Cardiac septum (tissue), 1 donor: ENCODE results near the gene SRRM1. TPM values are rescaled to one million over a fixed set of nuclear protein-coding genes. Genes with fewer than 3 reads are reported as not detected.
"Not testable (repeated sequence)": the region's sequence is repeated elsewhere in the genome, so short reads cannot be mapped to it uniquely, and the experiment has no call there.

ENCODE experiments used
- DNase-seq: peaks from one replicate; pipeline ENCODE4 v3.0.0-alpha.2; 2020; ENCODE audit warnings: low spot score
- intact Hi-C: fragments of 100-400 bp; cut with DNase I; formaldehyde crosslinking; loops from one replicate; pipeline ENCODE4 v1.14.0; 2022
- total RNA-seq: library from RNA; stranded (reverse); fragmentation: NEBNext Ultra II Directional; extraction: Animal tissue kit (Norgen Biotek cat#: 25700); gene quantifications from one replicate; pipeline ENCODE4 v1.2.1, GENCODE V29; 2021
- donor health status: DM: no; HTN: no; CAD: no.

Gene SRRM1
- total RNA-seq, 1 donor from 2014 or later, result 78.2 TPM

GRCh38 chr1:24641646-24642151 lies 1.4 kb upstream of the SRRM1 start:
- intact Hi-C loops, result loop anchor here (2.0 to 5.0 kb wide), 4 partner anchors 53 to 224 kb away; partner anchors contain the start of genes CLIC4 and NIPAL3
- no peak for DNase-seq

- DNase-seq, result peak; percentile 79
- intact Hi-C loops, result loop anchor here (2.0 to 5.0 kb wide), 4 partner anchors 51 to 226 kb away; partner anchors contain the start of genes CLIC4 and NIPAL3
Measured at GRCh38 chr1:24643363-24644099, 429 bp downstream of the SRRM1 start.

- DNase-seq, result no peak
- intact Hi-C loops, result loop anchor here (5.0 kb wide), 1 partner anchor 227 kb away; the partner anchor contains the start of gene NIPAL3
Measured at GRCh38 chr1:24644100-24644384, 940 bp downstream of the SRRM1 start.

- intact Hi-C loops, result no loop called here
- no peak for DNase-seq
Measured at GRCh38 chr1:24648919-24649318, 5.8 kb downstream of the SRRM1 start.

GRCh38 chr1:24652382-24652781 lies 9.3 kb downstream of the SRRM1 start:
- intact Hi-C loops, result no loop called here
- no peak for DNase-seq

GRCh38 chr1:24654010-24654409 lies 10.9 kb downstream of the SRRM1 start:
- DNase-seq, result no peak
- intact Hi-C loops, result no loop called here

GRCh38 chr1:24656046-24656445 lies 12.9 kb downstream of the SRRM1 start:
- intact Hi-C loops, result no loop called here
- no peak for DNase-seq

- DNase-seq, result no peak
- intact Hi-C loops, result no loop called here
Measured at GRCh38 chr1:24657781-24658180, 14.7 kb downstream of the SRRM1 start.

GRCh38 chr1:24659166-24659904 lies 16.2 kb downstream of the SRRM1 start:
- intact Hi-C loops, result no loop called here
- DNase-seq, result no peak

GRCh38 chr1:24659993-24660665 lies 17.0 kb downstream of the SRRM1 start:
- no peak for DNase-seq
- intact Hi-C loops, result no loop called here

- no peak for DNase-seq
- intact Hi-C loops, result no loop called here
Measured at GRCh38 chr1:24664507-24665033, 21.5 kb downstream of the SRRM1 start.

- no peak for DNase-seq
- intact Hi-C loops, result no loop called here
Measured at GRCh38 chr1:24666794-24667193, 23.7 kb downstream of the SRRM1 start.

- DNase-seq, intact Hi-C loops: not testable (repeated sequence)
Measured at GRCh38 chr1:24671372-24671771, 28.3 kb downstream of the SRRM1 start.

- DNase-seq, intact Hi-C loops: not testable (repeated sequence)
Measured at GRCh38 chr1:24672686-24673085, 29.6 kb downstream of the SRRM1 start.

GRCh38 chr1:24673341-24673740 lies 30.2 kb downstream of the SRRM1 start:
- no peak for DNase-seq
- intact Hi-C loops, result no loop called here

GRCh38 chr1:24678421-24678820 lies 35.3 kb downstream of the SRRM1 start:
- intact Hi-C loops, DNase-seq: not testable (repeated sequence)

- intact Hi-C loops, result no loop called here
- DNase-seq, result no peak
Measured at GRCh38 chr1:24679725-24680124, 36.6 kb downstream of the SRRM1 start.

- intact Hi-C loops, result no loop called here
- no peak for DNase-seq
Measured at GRCh38 chr1:24683713-24684162, 40.6 kb downstream of the SRRM1 start.

- DNase-seq, result no peak
- intact Hi-C loops, result loop anchor here (2.0 kb wide), 1 partner anchor 143 kb away; no protein-coding TSS in a partner anchor
Measured at GRCh38 chr1:24688033-24688432, 44.9 kb downstream of the SRRM1 start.
